ENCODE measurements around the gene PRSS27.

Gene PRSS27

GRCh38 chr16:2752850-2753732, 33.1 kb upstream of the PRSS27 start (continued):
- TF ChIP-seq ZBTB11 (tag by site-specific recombination; conservative IDR thresholded peaks at IDR 0.05; ENCODE audit: low read depth) (peak; percentile 45; the same call in 1 of the 2 replicates), TCF7L2 (IDR thresholded peaks at IDR 0.05; ENCODE audit: borderline replicate concordance, low read depth, low read length) (no peak), ZNF692 (tag by site-specific recombination; IDR thresholded peaks at IDR 0.05) (no peak), ZNF292 (tag by site-specific recombination; IDR thresholded peaks at IDR 0.05; ENCODE audit: borderline replicate concordance, low read depth) (no peak), ELK4 (IDR thresholded peaks at IDR 0.05; ENCODE audit: borderline replicate concordance, low read depth, low read length) (no peak), ZFHX2 (tag by site-specific recombination; conservative IDR thresholded peaks at IDR 0.05) (no peak), ZNF529 (tag by site-specific recombination; IDR thresholded peaks at IDR 0.05; ENCODE audit: insufficient replicate concordance) (no peak), ZNF211 (tag by site-specific recombination; IDR thresholded peaks at IDR 0.05; ENCODE audit: low read depth) (no peak), ZNF76 (tag by site-specific recombination; IDR thresholded peaks at IDR 0.05; ENCODE audit: borderline replicate concordance, low read depth) (no peak), SP7 (tag by site-specific recombination; IDR thresholded peaks at IDR 0.05) (no peak; the same call in none of the 2 replicates), HOXC10 (CRISPR knock-in tag; IDR thresholded peaks at IDR 0.05) (no peak), ZNF548 (tag by site-specific recombination; IDR thresholded peaks at IDR 0.05) (no peak), ZFP3 (tag by site-specific recombination; IDR thresholded peaks at IDR 0.05; ENCODE audit: low read depth) (no peak), ZNF221 (tag by site-specific recombination; IDR thresholded peaks at IDR 0.05; ENCODE audit: borderline replicate concordance) (no peak), ZNF792 (tag by site-specific recombination; IDR thresholded peaks at IDR 0.05) (0 out of 2 replicates have a peak, but pooled peaks have one; percentile 36), ZXDB (tag by site-specific recombination; IDR thresholded peaks at IDR 0.05) (peak; percentile 70), ZNF624 (tag by site-specific recombination; IDR thresholded peaks at IDR 0.05) (no peak), ZNF148 (tag by site-specific recombination; IDR thresholded peaks at IDR 0.05; ENCODE audit: borderline replicate concordance) (no peak), ZNF280C (tag by site-specific recombination; IDR thresholded peaks at IDR 0.05) (no peak), ZNF214 (tag by site-specific recombination; IDR thresholded peaks at IDR 0.05; ENCODE audit: borderline replicate concordance) (no peak), ZNF580 (tag by site-specific recombination; IDR thresholded peaks at IDR 0.05) (no peak), ZNF837 (tag by site-specific recombination; IDR thresholded peaks at IDR 0.05) (no peak), PRDM10 (tag by site-specific recombination; IDR thresholded peaks at IDR 0.05) (no peak)
